H1 (cell line): ENCODE measurements around the gene ISOC2. TPM values are rescaled to one million over a fixed set of nuclear protein-coding genes. Genes with fewer than 3 reads are reported as not detected.

ENCODE experiments used
- CTCF ChIA-PET: fragments of 300-600 bp; sonication (Branson Sonifier 250); formaldehyde crosslinking; loops from one replicate; lab custom pipeline; 2021; ENCODE audit not compliant: partially characterized antibody; lab: Charles Lee
- POLR2A ChIA-PET: fragments of 300-600 bp; sonication (Branson Sonifier 250); formaldehyde crosslinking; loops from one replicate; lab custom pipeline; 2021; ENCODE audit warnings: inconsistent platforms; ENCODE audit not compliant: partially characterized antibody; lab: Charles Lee
- DNase-seq, 2 experiments: peaks; one replicate each; pipeline versions ENCODE4 v3.0.0 to v3.0.0-alpha.2; 2010 to 2022; ENCODE audit warnings: low spot score in 2 of 2, low read depth in 1 of 2, mixed read lengths in 1 of 2
- FAIRE-seq: peaks from 2 replicates; lab custom pipeline; 2011; peaks lifted over from hg19 to GRCh38; lab: Jason Lieb, UNC
- H2AFZ ChIP-seq: 2 replicates; pipeline ENCODE4 v1.8.1; 2012; ENCODE audit warnings: low read length, inconsistent platforms
- H2AK5ac ChIP-seq: 2 replicates; pipeline ENCODE4 v1.6.1; 2013; ENCODE audit warnings: low read depth, low read length
- H2BK120ac ChIP-seq: replicated peaks from 2 replicates; pipeline ENCODE3; 2013; ENCODE audit warnings: low read depth, low read length, inconsistent platforms
- H2BK12ac ChIP-seq: 2 replicates; pipeline ENCODE4 v1.6.1; 2013; ENCODE audit warnings: low read depth, low read length
- H2BK15ac ChIP-seq: 2 replicates; pipeline ENCODE4 v1.6.1; 2013; ENCODE audit warnings: low read length
- H2BK20ac ChIP-seq: 2 replicates; pipeline ENCODE4 v1.6.1; 2013; ENCODE audit warnings: low read length
- H2BK5ac ChIP-seq: 2 replicates; pipeline ENCODE4 v1.6.1; 2013; ENCODE audit warnings: low read depth, low read length
- H3K14ac ChIP-seq: 2 replicates; pipeline ENCODE4 v1.6.1; 2013; ENCODE audit warnings: inconsistent platforms; ENCODE audit not compliant: insufficient read length
- H3K18ac ChIP-seq: 2 replicates; pipeline ENCODE4 v1.6.1; 2013; ENCODE audit warnings: low read length; ENCODE audit errors: extremely low read depth
- H3K23ac ChIP-seq: 2 replicates; pipeline ENCODE4 v1.6.1; 2013; ENCODE audit warnings: inconsistent platforms; ENCODE audit not compliant: insufficient read length
- H3K23me2 ChIP-seq: 2 replicates; pipeline ENCODE4 v1.6.1; 2013; ENCODE audit warnings: low read depth, low read length
- H3K27ac ChIP-seq: 2 replicates; pipeline ENCODE4 v1.6.1; 2011; ENCODE audit warnings: low read depth, low read length, inconsistent platforms
- H3K27me3 ChIP-seq, 4 experiments: replicated peaks in 1 of 4; 1 replicate in 1 of 4; 2 replicates in 3 of 4; pipeline versions ENCODE4 v1.6.1 to v1.8.1; 2011 to 2013; ENCODE audit warnings: low read length in 3 of 4, mild to moderate bottlenecking in 3 of 4, inconsistent platforms in 2 of 4, mixed read lengths in 2 of 4, moderate library complexity in 1 of 4; ENCODE audit not compliant: control insufficient read depth in 3 of 4, insufficient read depth in 3 of 4; ENCODE audit errors: extremely low read depth in 1 of 4
- H3K36me3 ChIP-seq, 4 experiments: 2 replicates each; pipeline versions ENCODE4 v1.6.1 to v1.8.1; 2011 to 2013; ENCODE audit warnings: mild to moderate bottlenecking in 4 of 4, low read length in 3 of 4, moderate library complexity in 2 of 4, control low read depth in 1 of 4, inconsistent platforms in 1 of 4; ENCODE audit not compliant: insufficient read depth in 4 of 4, control insufficient read depth in 2 of 4
- H3K4ac ChIP-seq: replicated peaks from 2 replicates; pipeline ENCODE3; 2013; ENCODE audit warnings: low read length, low read depth, mixed read lengths, inconsistent platforms; ENCODE audit not compliant: insufficient read length
- H3K4me1 ChIP-seq, 4 experiments: replicated peaks in 1 of 4; 1 replicate in 1 of 4; 2 replicates in 3 of 4; pipeline versions ENCODE4 v1.6.1 to v1.8.1; 2011 to 2013; ENCODE audit warnings: low read length in 3 of 4, inconsistent platforms in 2 of 4, mixed read lengths in 1 of 4; ENCODE audit not compliant: insufficient read depth in 4 of 4, control insufficient read depth in 3 of 4
- H3K4me2 ChIP-seq, 2 experiments: 2 replicates each; pipeline versions ENCODE4 v1.6.1 to v1.8.1; 2011 to 2013; ENCODE audit warnings: low read depth in 2 of 2, low read length in 2 of 2, control low read depth in 1 of 2, inconsistent platforms in 1 of 2, mild to moderate bottlenecking in 1 of 2; ENCODE audit not compliant: insufficient read depth in 1 of 2
- H3K4me3 ChIP-seq, 4 experiments: fragments of 200-600, 300-600 bp in 1 of 4; sonication (generic), shearing (Covaris generic), sonication (Bioruptor Twin) in 1 of 4; 2 replicates each; pipeline versions ENCODE4 v1.5.1 to v1.8.1; 2011 to 2016; ENCODE audit warnings: low read length in 4 of 4, low read depth in 3 of 4, control low read depth in 2 of 4, inconsistent platforms in 2 of 4, mild to moderate bottlenecking in 2 of 4, mixed read lengths in 1 of 4, moderate library complexity in 1 of 4; ENCODE audit not compliant: insufficient read depth in 2 of 4; ENCODE audit errors: extremely low read depth in 1 of 4
- H3K56ac ChIP-seq: replicated peaks from 2 replicates; pipeline ENCODE3; 2013; ENCODE audit warnings: low read depth, mild to moderate bottlenecking, mixed read lengths, low read length, inconsistent platforms; ENCODE audit not compliant: insufficient read length
- H3K79me1 ChIP-seq: 2 replicates; pipeline ENCODE4 v1.6.1; 2013; ENCODE audit warnings: low read depth, low read length, control low read depth
- H3K79me2 ChIP-seq, 2 experiments: 2 replicates each; pipeline versions ENCODE4 v1.6.1 to v1.8.1; 2012 to 2013; ENCODE audit warnings: low read length in 2 of 2, mild to moderate bottlenecking in 2 of 2, inconsistent platforms in 1 of 2; ENCODE audit not compliant: insufficient read depth in 2 of 2, control insufficient read depth in 1 of 2
- H3K9ac ChIP-seq, 4 experiments: replicated peaks in 1 of 4; 1 replicate in 1 of 4; 2 replicates in 3 of 4; pipeline versions ENCODE4 v1.6.1 to v1.8.1; 2011 to 2013; ENCODE audit warnings: low read depth in 3 of 4, low read length in 3 of 4, control low read depth in 2 of 4, mild to moderate bottlenecking in 2 of 4, moderate library complexity in 2 of 4, inconsistent platforms in 1 of 4; ENCODE audit errors: extremely low read depth in 1 of 4
- H3K9me3 ChIP-seq, 2 experiments: 2 replicates each; pipeline versions ENCODE4 v1.6.1 to v1.8.1; 2012 to 2013; ENCODE audit warnings: mild to moderate bottlenecking in 2 of 2, moderate library complexity in 2 of 2, control low read depth in 1 of 2, inconsistent platforms in 1 of 2, low read depth in 1 of 2, low read length in 1 of 2, mixed read lengths in 1 of 2; ENCODE audit not compliant: insufficient read depth in 2 of 2
- H4K20me1 ChIP-seq, 2 experiments: replicated peaks in 1 of 2; 2 replicates each; pipeline versions ENCODE3 to v1.8.1; 2011 to 2013; ENCODE audit warnings: inconsistent platforms in 2 of 2, low read length in 2 of 2, mild to moderate bottlenecking in 1 of 2; ENCODE audit not compliant: insufficient read depth in 2 of 2, control insufficient read depth in 1 of 2
- H4K5ac ChIP-seq: 2 replicates; pipeline ENCODE4 v1.6.1; 2013; ENCODE audit warnings: low read length, low read depth, mixed read lengths, inconsistent platforms; ENCODE audit not compliant: insufficient read length
- H4K8ac ChIP-seq: 2 replicates; pipeline ENCODE4 v1.8.0; 2013; ENCODE audit warnings: mild to moderate bottlenecking, moderate library complexity, low read length, inconsistent platforms; ENCODE audit not compliant: insufficient read depth; ENCODE audit errors: extremely low read depth
- H4K91ac ChIP-seq: replicated peaks from 2 replicates; pipeline ENCODE3; 2013; ENCODE audit warnings: low read length, mixed read lengths, inconsistent platforms; ENCODE audit not compliant: insufficient read length
- BACH1 ChIP-seq: IDR thresholded peaks from 2 replicates; pipeline ENCODE4 v1.6.1; 2012; ENCODE audit warnings: low read length, improper control_type of control experiment
- BCL11A ChIP-seq, 2 experiments: IDR thresholded peaks; one replicate each; pipeline ENCODE4 v1.6.1; 2011; ENCODE audit warnings: low read depth in 2 of 2, low read length in 2 of 2, mild to moderate bottlenecking in 2 of 2
- CHD1 ChIP-seq: IDR thresholded peaks from 2 replicates; pipeline ENCODE4 v1.6.1; 2012; ENCODE audit warnings: low read depth, low read length, improper control_type of control experiment
- CREB1 ChIP-seq: IDR thresholded peaks from 2 replicates; pipeline ENCODE4 v1.6.1; 2012; ENCODE audit warnings: inconsistent platforms
- CTBP2 ChIP-seq: IDR thresholded peaks from 2 replicates; pipeline ENCODE4 v1.7.0; 2011; ENCODE audit warnings: borderline replicate concordance, mild to moderate bottlenecking, moderate library complexity, mixed read lengths, low read length; ENCODE audit not compliant: insufficient read depth, insufficient read length
- FOSL1 ChIP-seq: IDR thresholded peaks from 2 replicates; pipeline ENCODE4 v1.6.1; 2011; ENCODE audit warnings: mild to moderate bottlenecking, low read depth, low read length, moderate library complexity; ENCODE audit not compliant: insufficient read depth
- JUN ChIP-seq: IDR thresholded peaks from 2 replicates; pipeline ENCODE4 v1.6.1; 2011; ENCODE audit warnings: low read depth, mild to moderate bottlenecking, improper control_type of control experiment, low read length
- MAFK ChIP-seq: IDR thresholded peaks from 2 replicates; pipeline ENCODE4 v1.6.1; 2012; ENCODE audit warnings: low read depth, mild to moderate bottlenecking, improper control_type of control experiment, low read length
- POLR2A ChIP-seq, 2 experiments: IDR thresholded peaks; 1 replicate in 1 of 2; 2 replicates in 1 of 2; pipeline ENCODE4 v1.6.1; 2011; ENCODE audit warnings: low read depth in 2 of 2, low read length in 2 of 2, mild to moderate bottlenecking in 2 of 2; ENCODE audit errors: control extremely low read depth in 1 of 2
- POLR2AphosphoS5 ChIP-seq: IDR thresholded peaks from 2 replicates; pipeline ENCODE4 v1.6.1; 2011; ENCODE audit warnings: low read depth, low read length
- RFX5 ChIP-seq: IDR thresholded peaks from 2 replicates; pipeline ENCODE4 v1.6.1; 2011; ENCODE audit warnings: low read depth, low read length, improper control_type of control experiment, borderline replicate concordance
- TEAD4 ChIP-seq: IDR thresholded peaks from 2 replicates; pipeline ENCODE4 v1.6.1; 2012; ENCODE audit warnings: low read depth, low read length, inconsistent platforms, mixed read lengths
- ZNF274 ChIP-seq: IDR thresholded peaks from 2 replicates; pipeline ENCODE4 v1.7.0; 2012; ENCODE audit warnings: low read length, borderline replicate concordance; ENCODE audit errors: extremely low read depth
- WGBS, 2 experiments: shearing (Covaris generic) in 1 of 2; methylation state at CpG; one replicate each; pipeline versions ENCODE4 v1.1.6 to v1.1.7; 2013 to 2015; ENCODE audit warnings: low lambda C conversion rate in 2 of 2, mixed read lengths in 2 of 2, inconsistent platforms in 1 of 2, low coverage in 1 of 2, missing lambda C conversion rate in 1 of 2; ENCODE audit not compliant: insufficient replicate concordance in 2 of 2, insufficient coverage in 1 of 2, insufficient read length in 1 of 2; ENCODE audit errors: extremely low coverage in 1 of 2, missing lambda C conversion rate in 1 of 2; 5-methylcytosine and 5-hydroxymethylcytosine counted together
- polyA plus RNA-seq, 7 experiments: library from polyadenylated mRNA; depleted of rRNA in 3 of 7; stranded (reverse) in 5 of 7; unstranded in 2 of 7; fragments of >200 nt in 5 of 7; fragments of 200-250 nt in 2 of 7; gene quantifications; 1 replicate in 5 of 7; 2 replicates in 1 of 7; 4 replicates in 1 of 7; pipeline versions ENCODE4 v1.2.1 to v1.2.3, GENCODE V29; 2011 to 2013; ENCODE audit warnings: missing spikeins in 2 of 7, mixed read lengths in 2 of 7
- total RNA-seq: library from RNA; stranded (reverse); fragmentation: NEBNext Ultra II Directional; extraction: Animal tissue kit (Norgen Biotek cat#: 25700); gene quantifications from 2 replicates; pipeline ENCODE4 v1.2.1, GENCODE V29; 2021

Gene ISOC2
- total and polyA plus RNA-seq, 2 of the 8 experiments (the other 6 are each of a cell fraction or from before 2014, with no cell fraction given) = 96.9 to 152 TPM

DNA sequence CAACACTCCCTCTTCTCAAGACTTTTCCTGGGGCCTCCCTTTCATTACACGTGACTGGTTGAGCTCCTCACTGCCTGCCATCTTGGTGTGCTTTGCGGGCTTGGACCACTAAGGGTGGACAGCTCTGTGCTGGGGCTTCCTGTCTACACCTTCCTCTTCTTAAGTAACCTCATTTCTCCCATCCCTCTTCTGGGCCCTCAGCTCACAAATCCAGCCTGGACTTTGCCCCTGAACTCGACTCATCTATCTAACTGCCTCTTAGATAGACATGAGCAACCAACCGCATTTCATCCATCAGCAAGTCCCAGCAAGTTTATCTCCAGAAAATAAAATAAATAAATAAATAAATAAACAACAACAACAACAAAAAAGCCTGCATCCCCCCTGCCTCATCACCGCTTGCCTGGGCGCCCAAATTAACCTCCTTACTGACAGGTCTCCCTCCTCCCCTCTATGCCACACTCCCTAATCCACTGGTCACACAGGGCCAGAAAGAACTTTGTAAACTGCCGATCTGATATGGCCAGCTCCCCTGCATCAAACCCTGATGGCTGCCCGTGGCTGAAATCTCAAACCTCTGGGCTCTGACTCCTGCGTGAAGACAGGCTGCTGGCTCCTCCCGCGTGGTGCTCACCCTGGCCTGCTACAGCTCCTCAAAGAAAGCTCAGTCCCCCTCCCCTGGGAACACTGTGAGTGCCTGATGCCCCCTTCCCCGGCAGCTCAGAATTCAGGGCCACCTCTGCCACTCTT is 7.8 kb downstream of the ISOC2 start:
- Histone ChIP-seq H2AK5ac (no peak overlapping the region), H3K4me2 (no peak overlapping the region), H3K56ac (no peak overlapping the region), H4K5ac (no peak overlapping the region), H4K91ac (no peak overlapping the region), H3K79me1 (peaks cover 5% of the 10 kb centered on the region), H2AFZ (no peak overlapping the region), H3K4me3 (no peak overlapping the region), H2BK12ac (no peak overlapping the region), H2BK15ac (no peak overlapping the region), H2BK5ac (no peak overlapping the region), H3K23me2 (peaks cover 9% of the 10 kb centered on the region; the same call in 1 of the 2 replicates), H3K27ac (no peak overlapping the region), H3K27me3 (peaks cover 25 to 36% (median 35%) of the 10 kb centered on the region in 4 experiments), H3K4me1 (peaks cover 0 to 5% (median 2%) of the 10 kb centered on the region in 4 experiments; a peak in 5 of 7 replicates), H2BK120ac (no peak overlapping the region), H4K8ac (no peak overlapping the region), H3K23ac (no peak overlapping the region), H3K9me3 (no peaks in the 10 kb centered on the region), H3K36me3 (peaks cover 0 to 5% (median 0%) of the 10 kb centered on the region in 4 experiments; a peak in 2 of 8 replicates), H4K20me1 (peaks cover 2 to 11% of the 10 kb centered on the region in 2 experiments), H3K18ac (no peak overlapping the region), H3K9ac (no peak overlapping the region), H3K79me2 (no peaks in the 10 kb centered on the region; a peak in 1 of 4 replicates), H3K4ac (no peak overlapping the region), H3K14ac (no peak overlapping the region), H2BK20ac (no peak overlapping the region)
- DNase-seq = no peak
- CTCF ChIA-PET = interaction anchor here (0.8 to 2.5 kb wide), 23 partner anchors 9 to 312 kb away, joined by 3 to 13 read pairs (median 4); partner anchors contain the start of genes NAT14, SHISA7 and SSC5D
- POLR2A ChIA-PET = interaction anchor here (0.7 to 3.0 kb wide), 12 partner anchors 8 to 369 kb away, joined by 3 to 22 read pairs (median 3); partner anchors contain the start of genes ISOC2, SHISA7 and UBE2S
- FAIRE-seq = no peak
- 93% methylated on average over 12 of the region's 12 CpGs; no CpG with 5 or more reads in 1 of the 2 experiments for WGBS, 2 experiments
- TF ChIP-seq POLR2A (IDR thresholded peaks at IDR 0.05; ENCODE audit: control extremely low read depth in 1 of 2, low read depth in 2 of 2, low read length in 2 of 2) (no peak), TEAD4 (no peak), BCL11A (IDR thresholded peaks at IDR 0.05; ENCODE audit: low read depth in 2 of 2, low read length in 2 of 2) (no peak), BACH1 (no peak), RFX5 (no peak), CTBP2 (no peak), POLR2AphosphoS5 (no peak), FOSL1 (no peak), MAFK (no peak), ZNF274 (no peak), CHD1 (no peak), CREB1 (no peak), JUN (no peak)
